ENCODE results near the gene GDE1. TPM values are rescaled to one million over a fixed set of nuclear protein-coding genes. Genes with fewer than 3 reads are reported as not detected.
A peak's percentile ranks its signal among the peaks of the same experiment; 100 is the strongest.

Gene GDE1
- total RNA-seq, 1 experiment from 2014 or later, result 45.7 TPM

- DNase-seq (ENCODE audit: low read depth), result no peak
Measured at GRCh38 chr16:19486750-19487325, 35.1 kb downstream of the GDE1 start.

GRCh38 chr16:19486051-19486450, 35.8 kb downstream of the GDE1 start:
- DNase-seq (ENCODE audit: low read depth), result no peak

GRCh38 chr16:19485611-19486010, 36.3 kb downstream of the GDE1 start:
- DNase-seq (ENCODE audit: low read depth), result no peak

- DNase-seq (ENCODE audit: low read depth), result no peak
Measured at GRCh38 chr16:19484096-19484495, 37.8 kb downstream of the GDE1 start.

GRCh38 chr16:19482291-19482690, 39.6 kb downstream of the GDE1 start:
- no peak for DNase-seq (ENCODE audit: low read depth)

- no peak for DNase-seq (ENCODE audit: low read depth)
Measured at GRCh38 chr16:19481769-19482168, 40.1 kb downstream of the GDE1 start.

GRCh38 chr16:19481296-19481695, 40.6 kb downstream of the GDE1 start:
- peak; percentile 17 for DNase-seq (ENCODE audit: low read depth)

GRCh38 chr16:19479302-19479721, 42.6 kb downstream of the GDE1 start:
- DNase-seq (ENCODE audit: low read depth), result no peak

- DNase-seq (ENCODE audit: low read depth), result no peak
Measured at GRCh38 chr16:19478505-19478904, 43.4 kb downstream of the GDE1 start.

- DNase-seq (ENCODE audit: low read depth), result no peak
Measured at GRCh38 chr16:19474617-19475016, 47.3 kb downstream of the GDE1 start.

- no peak for DNase-seq (ENCODE audit: low read depth)
Measured at GRCh38 chr16:19472482-19472881, 49.4 kb downstream of the GDE1 start.

- no peak for DNase-seq (ENCODE audit: low read depth)
Measured at GRCh38 chr16:19468300-19468699, 53.6 kb downstream of the GDE1 start.

GRCh38 chr16:19463468-19464315, 58.2 kb downstream of the GDE1 start:
- no peak for DNase-seq (ENCODE audit: low read depth)

- no peak for DNase-seq (ENCODE audit: low read depth)
Measured at GRCh38 chr16:19460397-19460796, 61.5 kb downstream of the GDE1 start.

- DNase-seq (ENCODE audit: low read depth), result no peak
Measured at GRCh38 chr16:19458722-19459379, 63.0 kb downstream of the GDE1 start.

Other genes with a start within 250 kb of the GDE1 start
- gene CLEC19A, start 236.4 kb downstream of the GDE1 start, total RNA-seq (2014; rRNA removed; shearing (Covaris generic)), result not detected in 2 replicates
- gene TMC5, start 104.2 kb downstream of the GDE1 start, total RNA-seq (2014; rRNA removed; shearing (Covaris generic)), result not detected in 2 replicates
- 12.8 and 17.4 TPM in 2 replicates for gene CCP110, start 1.8 kb upstream of the GDE1 start, total RNA-seq (2014; rRNA removed; shearing (Covaris generic))
- gene VPS35L, start 33.6 kb upstream of the GDE1 start, total RNA-seq (2014; rRNA removed; shearing (Covaris generic)), result 18.9 and 25.3 TPM in 2 replicates
- 16.3 and 29.4 TPM in 2 replicates for gene KNOP1, start 196.1 kb upstream of the GDE1 start, total RNA-seq (2014; rRNA removed; shearing (Covaris generic))
- 3.1 and 3.2 TPM in 2 replicates for gene IQCK, start 196.2 kb upstream of the GDE1 start, total RNA-seq (2014; rRNA removed; shearing (Covaris generic))